Thoracic aorta (tissue), 2 donors: ENCODE data around the gene IL17C. TPM values are rescaled to one million over a fixed set of nuclear protein-coding genes. Genes with fewer than 3 reads are reported as not detected.
A peak's percentile ranks its signal among the peaks of the same experiment; 100 is the strongest.

ENCODE experiments used
- ATAC-seq: fragments of 150-250 bp; one replicate; pipeline ENCODE4 v1.8.0; 2017; ENCODE audit warnings: low read depth; ENCODE audit not compliant: insufficient number of reproducible peaks, low FRiP score
- DNase-seq: peaks from one replicate; pipeline ENCODE4 v3.0.0-alpha.2; 2020; ENCODE audit warnings: low spot score
- H3K27ac ChIP-seq, 2 donors: fragments of 200-600 bp; sonication (generic); 1 replicate in 1 of 2; 2 replicates in 1 of 2; pipeline ENCODE4 v1.5.1; 2016; ENCODE audit warnings: mild to moderate bottlenecking in 2 of 2, moderate library complexity in 2 of 2
- H3K27me3 ChIP-seq: fragments of 200-600 bp; sonication (generic); replicated peaks from 2 replicates; pipeline ENCODE4 v1.6.0; 2016; ENCODE audit warnings: mild to moderate bottlenecking; ENCODE audit not compliant: insufficient read depth
- H3K36me3 ChIP-seq: fragments of 200-600 bp; sonication (generic); one replicate; pipeline ENCODE4 v1.5.1; 2016
- H3K4me1 ChIP-seq, 2 donors: fragments of 200-600 bp; sonication (generic); 1 replicate in 1 of 2; 2 replicates in 1 of 2; pipeline versions ENCODE4 v1.5.1 to v1.6.0; 2016; ENCODE audit warnings: low read depth in 2 of 2, mild to moderate bottlenecking in 1 of 2; ENCODE audit not compliant: control insufficient read depth in 1 of 2
- H3K4me3 ChIP-seq: fragments of 200-600 bp; sonication (generic); 2 replicates; pipeline ENCODE4 v1.5.1; 2016; ENCODE audit warnings: mild to moderate bottlenecking
- H3K9me3 ChIP-seq: fragments of 200-600 bp; sonication (generic); 2 replicates; pipeline ENCODE4 v1.5.1; 2016
- CTCF ChIP-seq: fragments of 200-600 bp; sonication (generic); IDR thresholded peaks from one replicate; pipeline ENCODE4 v1.5.1; 2019; ENCODE audit warnings: antibody characterized with exemption
- total RNA-seq, 2 donors: library from RNA; depleted of rRNA; stranded (reverse); fragments of >200 nt; gene quantifications; one replicate each; pipeline versions ENCODE4 v1.1.0 to v1.2.3, GENCODE V29; 2016

The IL17C gene
- total RNA-seq, 2 donors from 2014 or later = 0.92 TPM; not detected in 1

GRCh38 chr16:88680554-88681083, 42.2 kb downstream of the IL17C start:
- no peak for TF ChIP-seq CTCF
- Histone ChIP-seq H3K4me3 (no peak overlapping the region), H3K27ac (no peak overlapping the region), H3K9me3 (no peaks in the 10 kb centered on the region), H3K27me3 (no peaks in the 10 kb centered on the region), H3K4me1 (no peaks in the 10 kb centered on the region), H3K36me3 (no peaks in the 10 kb centered on the region)
- DNase-seq (no peak), ATAC-seq (no peak)

- ATAC-seq (no peak), DNase-seq (no peak)
- H3K27me3 ChIP-seq = no peaks in the 10 kb centered on the region
- no peaks in the 10 kb centered on the region for H3K9me3 ChIP-seq
- H3K4me1 ChIP-seq = peaks cover 0 to 5% of the 10 kb centered on the region in 2 donors
- H3K36me3 ChIP-seq = no peaks in the 10 kb centered on the region
- no peak overlapping the region for H3K27ac ChIP-seq
- H3K4me3 ChIP-seq = no peak overlapping the region
- no peak for TF ChIP-seq CTCF
Observed at GRCh38 chr16:88681084-88681680, 42.8 kb downstream of the IL17C start.

- peaks cover 2 to 12% of the 10 kb centered on the region in 2 donors for H3K4me1 ChIP-seq
- ATAC-seq = no peak
- no peak for TF ChIP-seq CTCF
- H3K27ac ChIP-seq = peak overlapping the region in 1 of 2 donors; percentile 25
- no peak for DNase-seq
- H3K36me3 ChIP-seq = no peaks in the 10 kb centered on the region
- H3K9me3 ChIP-seq = no peaks in the 10 kb centered on the region
- H3K4me3 ChIP-seq = no peak overlapping the region
- H3K27me3 ChIP-seq = no peaks in the 10 kb centered on the region
Observed at GRCh38 chr16:88681709-88682451, 43.5 kb downstream of the IL17C start.

- no peak for TF ChIP-seq CTCF
- no peaks in the 10 kb centered on the region for H3K27me3 ChIP-seq
- ATAC-seq = no peak
Observed at GRCh38 chr16:88684569-88685155, 46.3 kb downstream of the IL17C start.

More at GRCh38 chr16:88684569-88685155, 46.3 kb downstream of the IL17C start:
- no peak overlapping the region for H3K27ac ChIP-seq
- no peaks in the 10 kb centered on the region for H3K9me3 ChIP-seq
- H3K36me3 ChIP-seq = no peaks in the 10 kb centered on the region
- H3K4me1 ChIP-seq = peaks cover 4 to 12% of the 10 kb centered on the region in 2 donors
- DNase-seq = no peak
- H3K4me3 ChIP-seq = no peak overlapping the region
